C4-2B (cell line): ENCODE data around the gene CCDC117.

Experiments used
- H3K27ac ChIP-seq: fragments of 450-650 bp; 2 replicates; pipeline ENCODE4 v1.5.1; 2017
- ZFX ChIP-seq: fragments of 450-650 bp; IDR thresholded peaks from 2 replicates; pipeline ENCODE4 v1.6.1; 2017
- TF ChIP-seq, protein P1 (sequence below): fragments of 450-650 bp; conservative IDR thresholded peaks from 2 replicates; pipeline ENCODE4 v1.5.1; 2017; ENCODE audit warnings: mild to moderate bottlenecking

CCDC117 gene

DNA sequence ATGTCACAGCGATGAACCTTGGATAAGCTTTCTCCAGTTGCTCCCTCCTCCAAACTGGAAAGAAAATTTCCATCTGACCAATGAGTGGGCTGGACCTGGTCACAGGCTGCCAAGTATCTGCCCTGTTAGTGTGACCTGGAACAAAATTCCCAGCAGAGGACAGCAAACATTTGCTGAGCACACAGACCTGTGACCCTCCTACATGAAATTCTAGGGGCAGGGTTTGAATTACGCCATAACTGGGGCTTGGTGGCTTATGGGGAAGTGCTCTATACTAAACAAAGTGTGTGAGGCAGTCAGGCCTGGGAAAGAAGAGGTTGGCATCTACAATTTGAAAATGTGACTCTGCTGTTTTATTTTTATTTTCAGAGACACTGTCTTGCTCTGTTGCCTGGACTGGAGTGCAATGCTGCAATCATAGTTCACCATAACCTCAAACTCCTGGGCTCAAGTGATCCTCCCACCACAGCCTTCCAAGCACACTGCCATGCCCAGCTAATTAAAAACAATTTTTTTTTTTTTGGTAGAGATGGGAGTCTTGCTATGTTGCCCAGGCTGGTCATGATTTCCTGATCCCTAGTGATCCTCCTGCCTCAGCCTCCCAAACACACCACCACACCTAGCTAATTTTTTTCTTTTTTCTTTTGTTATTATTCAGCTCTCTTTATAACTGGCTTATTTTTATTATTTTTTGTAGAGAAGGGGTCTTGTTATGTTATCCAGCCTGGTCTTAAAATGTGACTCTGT lies 41.5 kb downstream of the CCDC117 start:
- TF ChIP-seq ZFX, result no peak
- TF ChIP-seq, protein P1, sequence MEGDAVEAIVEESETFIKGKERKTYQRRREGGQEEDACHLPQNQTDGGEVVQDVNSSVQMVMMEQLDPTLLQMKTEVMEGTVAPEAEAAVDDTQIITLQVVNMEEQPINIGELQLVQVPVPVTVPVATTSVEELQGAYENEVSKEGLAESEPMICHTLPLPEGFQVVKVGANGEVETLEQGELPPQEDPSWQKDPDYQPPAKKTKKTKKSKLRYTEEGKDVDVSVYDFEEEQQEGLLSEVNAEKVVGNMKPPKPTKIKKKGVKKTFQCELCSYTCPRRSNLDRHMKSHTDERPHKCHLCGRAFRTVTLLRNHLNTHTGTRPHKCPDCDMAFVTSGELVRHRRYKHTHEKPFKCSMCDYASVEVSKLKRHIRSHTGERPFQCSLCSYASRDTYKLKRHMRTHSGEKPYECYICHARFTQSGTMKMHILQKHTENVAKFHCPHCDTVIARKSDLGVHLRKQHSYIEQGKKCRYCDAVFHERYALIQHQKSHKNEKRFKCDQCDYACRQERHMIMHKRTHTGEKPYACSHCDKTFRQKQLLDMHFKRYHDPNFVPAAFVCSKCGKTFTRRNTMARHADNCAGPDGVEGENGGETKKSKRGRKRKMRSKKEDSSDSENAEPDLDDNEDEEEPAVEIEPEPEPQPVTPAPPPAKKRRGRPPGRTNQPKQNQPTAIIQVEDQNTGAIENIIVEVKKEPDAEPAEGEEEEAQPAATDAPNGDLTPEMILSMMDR, result no peak
- peak overlapping the region; percentile 86 for H3K27ac ChIP-seq

DNA sequence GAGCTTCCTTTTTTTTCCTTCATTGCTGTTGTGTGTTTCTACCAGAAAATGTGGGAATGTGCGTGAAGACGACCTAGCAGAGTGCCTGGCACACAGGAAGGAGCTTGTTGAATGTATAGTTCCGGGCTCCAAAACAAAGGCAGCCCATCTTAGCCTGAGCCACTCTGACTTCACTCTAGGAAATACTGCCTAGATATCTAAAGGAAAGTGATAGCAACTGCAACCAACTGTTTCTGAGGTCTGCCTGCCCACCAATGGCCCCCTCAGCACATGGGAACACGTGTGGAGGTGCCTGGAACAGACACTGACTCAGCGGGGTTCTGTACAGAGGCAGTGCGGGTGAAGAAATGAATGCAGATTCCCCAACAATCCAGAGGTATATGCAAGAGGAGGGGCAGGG lies 42.6 kb downstream of the CCDC117 start:
- peak overlapping the region; percentile 99 for H3K27ac ChIP-seq
- TF ChIP-seq ZFX, result no peak

DNA sequence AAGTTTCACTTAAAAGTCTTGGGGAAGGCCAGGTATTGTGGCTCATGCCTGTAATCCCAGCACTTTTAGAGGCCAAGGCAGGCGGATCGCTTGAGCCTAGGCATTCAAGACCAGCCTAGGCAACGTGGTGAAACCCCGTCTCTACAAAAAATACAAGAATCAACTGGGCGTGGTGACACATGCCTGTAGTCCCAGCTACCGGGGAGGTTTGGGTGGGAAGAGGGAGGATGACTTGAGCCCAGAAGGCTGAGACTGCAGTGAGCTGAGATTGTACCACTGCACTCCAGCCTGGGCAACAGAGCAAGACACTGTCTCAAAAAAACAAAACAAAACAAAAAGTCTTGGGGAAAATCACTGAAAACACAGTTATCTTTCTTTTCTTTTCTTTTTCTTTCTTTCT lies 43.2 kb downstream of the CCDC117 start:
- TF ChIP-seq, protein P1, result no peak
- no peak for TF ChIP-seq ZFX
- H3K27ac ChIP-seq, result peak overlapping the region; percentile 99

DNA sequence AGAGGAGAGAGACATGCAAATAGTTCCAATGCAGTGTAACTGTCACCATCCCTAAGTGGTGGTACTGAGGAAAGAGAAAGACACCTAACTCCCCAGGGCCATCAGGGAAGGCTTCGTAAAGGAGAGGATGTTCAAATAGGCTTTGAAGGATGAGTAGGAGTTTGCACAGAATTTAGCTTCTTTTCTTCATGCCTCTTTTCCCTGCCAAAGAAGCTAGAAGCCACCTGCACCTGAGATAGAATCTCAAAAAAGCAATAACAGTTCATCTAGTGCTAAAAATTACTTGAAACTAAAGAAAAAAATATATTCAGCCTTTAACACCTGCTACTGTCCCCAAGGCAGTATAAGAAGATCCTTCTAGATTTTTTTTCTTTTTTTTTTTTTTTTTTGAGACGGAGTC lies 44.6 kb downstream of the CCDC117 start:
- H3K27ac ChIP-seq, result peak overlapping the region; percentile 99
- TF ChIP-seq, protein P1, result no peak
- TF ChIP-seq ZFX, result no peak

DNA sequence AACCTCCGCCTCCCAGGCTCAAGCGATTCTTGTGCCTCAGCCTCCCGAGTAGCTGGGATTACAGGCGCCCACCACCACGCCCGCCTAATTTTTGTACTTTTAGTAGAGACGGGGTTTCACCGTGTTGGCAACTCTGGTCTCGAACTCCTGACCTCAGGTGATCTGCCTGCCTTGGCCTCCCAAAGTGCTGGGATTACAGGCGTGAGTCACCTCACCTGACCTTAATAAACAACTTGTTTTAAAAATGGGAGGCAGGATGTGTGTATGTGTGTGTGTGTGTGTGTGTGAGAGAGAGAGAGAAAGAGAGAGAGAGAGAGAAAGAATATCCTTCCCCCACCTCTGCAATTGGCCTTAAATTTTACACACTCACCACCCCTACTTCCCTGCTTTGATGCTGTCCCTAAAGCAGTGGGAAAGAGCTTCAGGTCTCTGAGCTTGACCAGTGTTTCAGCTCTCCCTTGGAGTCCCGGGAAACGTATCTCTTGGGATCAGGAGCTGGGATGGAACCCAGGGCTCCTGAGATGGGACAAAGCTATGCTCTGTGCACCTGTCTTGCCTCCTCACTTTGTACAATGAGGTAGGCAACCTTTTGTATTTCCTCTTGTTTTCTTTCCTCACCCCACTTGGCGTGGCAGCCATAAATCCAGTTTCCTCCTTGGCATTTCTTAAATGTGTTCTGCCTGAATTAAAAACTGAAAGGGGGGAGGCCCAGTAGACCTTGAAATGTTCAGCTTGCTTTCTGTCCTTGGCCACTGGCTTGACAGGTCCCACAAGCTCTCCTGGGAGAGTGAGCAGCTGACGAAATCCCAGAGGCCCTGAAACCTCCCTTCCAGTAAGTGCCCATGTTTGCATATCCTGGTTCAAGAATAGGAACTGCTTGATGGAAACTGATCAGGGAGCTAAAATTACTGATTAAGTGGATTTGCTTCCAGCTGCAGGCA lies 45.7 kb downstream of the CCDC117 start:
- peak overlapping the region; percentile 99 for H3K27ac ChIP-seq

DNA sequence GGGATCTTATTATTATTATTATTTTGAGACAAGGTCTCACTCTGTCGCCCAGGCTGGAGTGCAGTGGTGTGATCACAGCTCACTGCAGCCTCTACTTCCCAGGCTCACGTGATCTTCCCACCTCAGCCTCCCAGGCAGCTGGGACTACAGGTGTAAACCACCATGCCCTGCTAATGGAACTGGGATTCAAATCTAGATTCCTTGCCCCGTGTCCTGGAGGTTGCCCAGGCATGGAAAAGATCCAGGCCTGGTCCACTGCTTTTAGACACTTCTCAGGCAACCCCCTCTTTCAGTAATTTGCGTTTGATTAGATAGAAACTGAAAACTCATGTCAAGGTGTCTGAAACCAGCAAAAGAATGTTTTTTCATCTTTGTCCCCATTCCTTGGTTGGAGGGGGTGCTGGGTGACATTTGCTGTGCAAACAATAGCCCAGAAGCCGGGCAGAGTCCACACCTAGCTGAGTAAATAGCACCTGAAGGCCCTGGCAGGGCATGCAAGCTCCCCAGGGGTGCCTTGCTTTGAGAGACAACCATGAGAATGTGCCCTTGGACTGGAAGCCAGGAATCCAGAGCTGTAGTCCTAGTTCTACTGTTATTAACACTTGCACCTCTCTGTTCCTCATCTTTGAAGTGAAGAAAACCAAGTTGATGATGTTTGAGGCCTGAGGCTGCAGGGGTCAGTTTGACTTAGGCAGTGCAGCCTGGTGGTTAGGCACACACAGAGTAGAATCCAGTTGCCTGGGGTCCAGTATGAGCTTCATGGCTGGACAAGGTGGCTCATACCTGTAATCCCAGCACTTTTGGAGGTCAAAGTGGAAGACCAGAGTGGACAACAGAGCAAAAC lies 47.0 kb downstream of the CCDC117 start:
- TF ChIP-seq, protein P1, result no peak
- no peak for TF ChIP-seq ZFX
- H3K27ac ChIP-seq, result peak overlapping the region; percentile 99

More for the DNA sequence above, 45.7 kb downstream of the CCDC117 start:
- TF ChIP-seq, protein P1, result no peak
- TF ChIP-seq ZFX, result no peak

DNA sequence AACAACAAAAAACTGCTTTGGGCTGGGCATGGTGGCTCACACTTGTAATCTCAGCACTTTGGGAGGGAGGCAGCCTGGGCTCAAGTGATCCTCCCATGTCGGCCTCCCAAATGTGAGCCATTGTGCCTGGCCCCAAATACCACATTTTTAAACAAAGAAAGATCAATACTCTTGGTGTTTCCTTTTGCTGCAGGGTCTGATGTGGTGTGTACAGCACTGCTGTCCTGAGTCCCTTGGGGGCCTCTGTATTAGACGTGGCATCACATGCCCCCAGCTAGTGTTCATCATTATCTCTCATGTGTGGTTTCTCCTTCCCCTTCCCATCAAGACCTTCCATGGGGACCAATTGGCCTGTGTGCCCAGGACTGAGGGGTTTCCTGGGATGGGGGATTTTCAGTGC lies 48.4 kb downstream of the CCDC117 start:
- H3K27ac ChIP-seq, result peak overlapping the region; percentile 99
- TF ChIP-seq, protein P1, result no peak
